Fibroblast of skin of left quadriceps (primary cell): Measurements from ENCODE around the gene DIAPH3.

Source experiments
- DNase-seq, 2 experiments: peaks; one replicate each; pipeline ENCODE4 v3.0.0-alpha.2; 2013; ENCODE audit warnings: low read depth in 2 of 2

The DIAPH3 gene

GRCh38 chr13:59789558-59789957 lies 374.2 kb downstream of the DIAPH3 start:
- DNase-seq = no peak

- no peak for DNase-seq
These were observed 376.0 kb downstream of the DIAPH3 start for GRCh38 chr13:59787679-59788078.

GRCh38 chr13:59782696-59783095 lies 381.0 kb downstream of the DIAPH3 start:
- DNase-seq = no peak

GRCh38 chr13:59780058-59780457 lies 383.7 kb downstream of the DIAPH3 start:
- no peak for DNase-seq

- DNase-seq = peak; percentile 59 to 62
These were observed 386.6 kb downstream of the DIAPH3 start for GRCh38 chr13:59776924-59777690.

GRCh38 chr13:59774491-59774971 lies 389.2 kb downstream of the DIAPH3 start:
- DNase-seq = peak; percentile 49 to 57

- DNase-seq = peak; percentile 24 to 40
These were observed 392.5 kb downstream of the DIAPH3 start for GRCh38 chr13:59771272-59771671.

- no peak for DNase-seq
These were observed 393.3 kb downstream of the DIAPH3 start for GRCh38 chr13:59770451-59770850.

GRCh38 chr13:59766236-59766635 lies 397.5 kb downstream of the DIAPH3 start:
- DNase-seq = no peak

- peak; percentile 19 to 23 for DNase-seq
These were observed 408.0 kb downstream of the DIAPH3 start for GRCh38 chr13:59755632-59756290.

GRCh38 chr13:59754411-59754810 lies 409.3 kb downstream of the DIAPH3 start:
- no peak for DNase-seq

GRCh38 chr13:59750860-59751259 lies 412.9 kb downstream of the DIAPH3 start:
- DNase-seq = peak; percentile 60 to 66

GRCh38 chr13:59748046-59748445 lies 415.7 kb downstream of the DIAPH3 start:
- DNase-seq = peak in 1 of 2 experiments; percentile 10

GRCh38 chr13:59747529-59747928 lies 416.2 kb downstream of the DIAPH3 start:
- no peak for DNase-seq

GRCh38 chr13:59746291-59746962 lies 417.3 kb downstream of the DIAPH3 start:
- DNase-seq = peak; percentile 38 to 45

- DNase-seq = peak; percentile 17 to 18
These were observed 418.3 kb downstream of the DIAPH3 start for GRCh38 chr13:59745392-59745788.

GRCh38 chr13:59744747-59745391 lies 418.9 kb downstream of the DIAPH3 start:
- DNase-seq = no peak

- DNase-seq = no peak
These were observed 420.5 kb downstream of the DIAPH3 start for GRCh38 chr13:59743195-59743594.

- no peak for DNase-seq
These were observed 421.3 kb downstream of the DIAPH3 start for GRCh38 chr13:59742467-59742866.

- DNase-seq = no peak
These were observed 424.8 kb downstream of the DIAPH3 start for GRCh38 chr13:59738921-59739320.

- no peak for DNase-seq
These were observed 429.3 kb downstream of the DIAPH3 start for GRCh38 chr13:59734393-59734792.

GRCh38 chr13:59733744-59734143 lies 430.0 kb downstream of the DIAPH3 start:
- no peak for DNase-seq
